SKM-1 (cell line): Measurements from ENCODE around the gene SPTB.

Experiments
- DNase-seq: peaks from one replicate; lab custom pipeline; 2025; ENCODE audit not compliant: unreplicated experiment; lab: John Stamatoyannopoulos, UW

Gene SPTB

GRCh38 chr14:64755781-64756221 is 123.9 kb downstream of the SPTB start:
- no peak for DNase-seq

DNA sequence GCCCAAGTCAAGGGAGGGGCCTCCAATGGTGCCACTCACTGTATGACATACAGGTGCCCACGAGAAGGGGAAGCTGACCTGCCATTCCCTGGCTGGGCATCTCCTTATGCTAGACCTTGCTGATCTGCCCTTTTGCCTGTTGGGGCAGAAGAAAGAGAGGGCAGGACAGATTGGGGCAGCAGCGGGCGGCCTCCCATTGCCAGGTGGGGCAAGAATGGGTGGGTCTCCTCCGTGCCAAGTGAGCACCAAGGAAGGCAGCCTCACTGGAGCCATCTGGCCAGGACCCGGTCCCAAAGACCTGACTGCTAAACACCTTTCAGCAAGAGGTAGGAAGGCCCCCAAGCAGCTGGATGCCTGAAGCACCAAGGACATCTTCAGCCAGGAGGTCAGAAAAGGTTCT is 125.0 kb downstream of the SPTB start:
- DNase-seq, result no peak

GRCh38 chr14:64753999-64754398 is 125.7 kb downstream of the SPTB start:
- no peak for DNase-seq

DNA sequence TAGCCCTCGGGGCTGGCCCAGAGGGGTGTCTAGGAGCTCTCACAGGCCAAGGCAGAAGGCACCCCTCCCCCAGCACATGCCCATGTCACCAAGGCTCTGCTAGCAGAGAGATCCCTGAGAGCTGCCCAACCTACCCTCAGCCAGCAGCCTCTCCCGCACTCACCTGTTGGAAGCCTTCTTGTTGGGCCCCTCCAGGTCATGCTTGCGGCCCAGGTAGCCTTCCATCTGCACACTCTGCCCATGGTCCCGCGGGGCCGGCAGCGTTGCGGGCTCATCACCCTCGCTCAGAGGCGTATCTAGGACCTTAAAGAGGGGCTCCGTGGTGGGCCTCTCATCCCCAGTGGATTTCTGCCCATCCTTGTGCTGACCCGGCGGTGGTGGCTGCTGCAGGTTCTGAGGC is 126.3 kb downstream of the SPTB start:
- no peak for DNase-seq

- no peak for DNase-seq
Observed at GRCh38 chr14:64752909-64753308, 126.8 kb downstream of the SPTB start.

DNA sequence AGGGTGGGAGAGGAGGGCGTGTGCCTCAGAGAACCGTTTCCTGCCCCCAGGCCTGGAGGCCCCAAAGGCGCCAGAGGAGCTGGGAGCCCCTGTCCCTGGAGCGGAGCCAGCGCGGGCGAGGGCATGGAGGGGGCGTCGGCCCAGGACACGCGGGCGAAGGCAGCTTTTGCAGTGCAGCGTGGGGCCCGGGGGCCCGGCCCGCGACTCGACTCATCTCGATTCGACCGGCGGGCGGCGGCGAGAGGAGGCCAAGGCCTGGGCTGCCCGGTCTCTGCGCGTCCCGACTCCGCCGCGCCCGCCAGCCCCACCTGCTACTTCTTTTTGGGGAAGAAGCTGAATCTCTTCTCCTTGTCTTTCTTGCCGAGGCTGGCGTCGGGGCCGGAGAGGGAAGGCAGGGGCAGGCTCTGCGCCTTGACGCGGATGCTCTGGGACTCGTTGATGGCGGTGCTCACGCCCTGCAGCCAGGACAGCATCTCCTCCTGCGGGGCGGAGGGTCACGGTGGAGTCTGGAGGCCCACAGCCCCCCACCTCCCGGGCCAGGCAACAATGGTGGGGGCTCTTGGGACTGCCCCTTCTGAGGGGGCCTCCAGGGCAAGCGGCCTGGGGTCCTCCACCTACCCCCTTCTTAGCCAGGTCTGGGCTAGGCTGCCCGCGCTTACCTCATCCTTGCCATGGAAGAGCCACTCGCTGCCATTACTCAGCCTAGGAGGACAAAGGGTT is 130.6 kb downstream of the SPTB start:
- no peak for DNase-seq

GRCh38 chr14:64748521-64748920 is 131.2 kb downstream of the SPTB start:
- DNase-seq, result no peak

- DNase-seq, result no peak
Observed at GRCh38 chr14:64747327-64747726, 132.4 kb downstream of the SPTB start.

DNA sequence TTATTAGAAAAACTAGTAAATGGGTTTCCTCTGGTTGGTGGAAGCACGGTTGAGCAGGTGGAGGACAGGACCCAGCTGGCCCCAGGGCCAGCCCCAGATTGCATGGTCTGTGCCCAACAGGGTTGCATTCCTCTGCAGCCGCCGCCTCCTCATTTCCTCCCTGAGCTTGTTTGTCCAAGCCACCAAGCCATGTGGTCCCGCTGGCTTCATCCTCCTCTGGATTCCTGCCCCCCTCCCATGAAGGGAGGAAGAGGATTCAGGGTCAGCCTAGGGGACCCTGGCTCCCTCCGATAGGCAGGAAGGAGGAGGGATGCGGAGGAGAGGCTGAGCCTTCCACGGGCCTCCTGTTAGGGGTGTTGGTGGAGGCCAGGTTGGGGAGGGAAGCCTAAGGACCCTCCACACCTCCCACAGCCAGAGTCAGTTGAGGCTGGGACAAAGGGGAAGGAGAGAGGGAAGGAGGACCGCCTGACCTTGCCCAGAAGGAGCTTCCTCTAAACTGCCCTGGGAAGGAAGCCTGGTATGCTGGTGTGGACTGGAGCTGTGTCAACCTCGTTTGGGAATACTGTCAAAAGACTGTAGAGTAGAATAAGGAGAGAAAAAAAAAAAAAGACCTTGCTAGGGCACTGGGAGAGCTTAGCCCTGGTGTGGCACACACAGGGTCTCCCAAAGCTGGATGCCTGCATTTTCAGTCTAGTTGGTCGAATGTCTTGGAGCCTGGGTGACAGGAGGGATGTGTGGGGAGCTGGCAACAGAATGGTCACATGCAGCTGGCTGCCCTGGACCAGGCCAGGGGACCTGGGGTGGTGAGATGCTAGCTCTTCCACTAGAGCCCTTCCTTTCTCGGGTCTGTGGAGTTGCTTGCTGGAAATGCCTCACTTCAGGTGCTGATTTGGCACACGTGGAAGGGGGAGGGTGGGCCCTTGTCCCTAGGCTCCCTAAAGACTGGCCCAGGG is 133.1 kb downstream of the SPTB start:
- no peak for DNase-seq

DNA sequence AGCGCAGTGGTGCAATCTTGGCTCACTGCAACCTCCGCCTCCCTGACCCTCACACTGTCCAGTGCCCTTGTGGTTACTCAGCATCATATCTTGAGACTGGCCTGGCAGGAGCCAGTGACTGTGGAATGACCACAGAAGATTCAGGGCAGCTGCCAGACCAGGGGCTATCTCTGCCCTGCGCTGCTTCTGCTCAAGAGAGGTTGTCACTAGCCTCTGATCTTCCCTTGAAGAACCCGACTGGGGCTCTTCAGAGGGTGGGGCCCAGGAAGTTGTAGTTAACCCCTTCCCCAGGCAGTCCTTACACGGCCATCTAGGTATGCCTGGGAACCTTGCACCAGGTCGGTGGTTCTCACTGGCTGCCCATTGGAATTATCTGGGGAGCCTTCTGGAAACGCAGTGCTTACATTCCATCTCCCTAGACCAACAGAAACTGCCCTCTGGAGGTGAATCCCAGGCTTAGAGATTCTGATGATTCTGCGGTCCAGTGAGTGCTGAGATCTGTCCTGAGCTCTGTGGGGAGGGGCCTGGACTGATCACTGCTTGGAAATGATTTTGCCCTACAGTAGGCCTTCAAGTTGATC is 134.1 kb downstream of the SPTB start:
- DNase-seq, result no peak

GRCh38 chr14:64743061-64743460 is 136.6 kb downstream of the SPTB start:
- no peak for DNase-seq

- no peak for DNase-seq
Observed at GRCh38 chr14:64741961-64742360, 137.7 kb downstream of the SPTB start.

- DNase-seq, result no peak
Observed at GRCh38 chr14:64741200-64741599, 138.5 kb downstream of the SPTB start.

DNA sequence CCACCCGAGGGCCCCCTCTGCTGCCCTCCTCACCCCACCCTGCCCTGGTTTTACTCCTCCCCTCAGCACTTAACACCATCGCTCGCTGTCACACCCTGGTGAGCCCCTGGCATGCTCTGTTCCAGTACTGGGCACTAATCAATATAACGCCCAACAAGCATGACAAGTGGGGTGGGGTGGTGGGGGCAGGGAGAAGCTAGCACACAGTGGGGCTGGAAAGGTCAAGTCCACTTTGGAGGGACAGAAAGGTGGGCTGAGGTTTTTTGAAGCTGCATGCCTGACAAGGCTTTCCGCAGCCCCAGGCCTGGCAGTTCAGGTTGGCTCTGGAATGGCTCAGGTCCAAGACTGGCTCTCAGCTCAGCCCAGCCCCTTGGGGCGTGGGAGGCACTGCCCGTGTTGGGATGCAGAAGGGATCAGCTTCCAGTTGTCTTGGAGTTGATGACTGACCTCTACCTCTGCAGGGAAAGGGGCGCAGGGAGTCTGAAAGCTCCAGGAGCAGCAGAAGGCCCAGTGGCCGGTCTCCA is 141.4 kb downstream of the SPTB start:
- DNase-seq, result no peak

DNA sequence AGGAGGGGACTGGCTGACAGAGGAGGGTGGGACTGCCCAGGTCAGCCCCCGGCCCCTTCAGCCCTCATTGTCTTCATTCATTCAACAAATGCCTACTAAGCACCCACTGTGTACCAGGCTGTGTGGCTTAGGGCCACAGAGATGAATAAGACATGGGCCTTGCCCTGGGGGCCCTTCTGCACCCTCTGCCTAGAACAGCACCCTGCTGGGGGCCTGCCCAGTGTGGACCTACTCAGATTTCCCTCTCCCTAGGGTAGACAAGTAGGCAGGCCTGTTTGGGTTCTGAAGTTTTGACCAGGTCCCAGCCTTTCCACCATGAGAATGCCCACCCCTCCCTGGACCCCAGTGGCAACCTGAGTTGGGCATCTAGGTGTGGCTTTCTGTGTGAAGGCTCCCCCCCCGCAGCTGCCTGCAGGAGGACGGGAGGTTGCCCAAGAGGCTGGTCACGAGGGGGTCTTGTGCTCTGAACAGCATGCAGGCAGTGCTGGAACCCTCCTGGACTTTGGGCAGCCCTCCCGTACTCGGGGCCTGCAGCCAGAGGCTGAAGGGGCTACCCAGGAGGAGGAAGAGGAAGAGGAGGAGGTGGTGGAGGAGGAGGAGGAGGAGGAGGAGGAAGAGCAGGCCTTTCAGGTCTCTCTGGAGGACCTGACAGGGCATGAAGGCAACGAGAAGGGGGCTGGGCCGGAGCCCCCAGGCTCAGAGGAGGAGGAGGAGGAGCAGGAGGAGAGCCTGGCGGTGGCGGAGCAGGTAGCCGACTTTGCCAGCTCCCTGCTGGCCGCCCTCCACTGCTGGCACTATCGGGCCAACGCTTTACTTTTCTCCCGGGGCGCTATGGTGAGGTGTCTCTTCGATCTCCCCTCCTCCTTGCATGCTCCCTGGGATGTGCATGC is 142.1 kb downstream of the SPTB start:
- no peak for DNase-seq

- DNase-seq, result no peak
Observed at GRCh38 chr14:64736271-64737169, 143.2 kb downstream of the SPTB start.

GRCh38 chr14:64734990-64735389 is 144.7 kb downstream of the SPTB start:
- DNase-seq, result no peak

DNA sequence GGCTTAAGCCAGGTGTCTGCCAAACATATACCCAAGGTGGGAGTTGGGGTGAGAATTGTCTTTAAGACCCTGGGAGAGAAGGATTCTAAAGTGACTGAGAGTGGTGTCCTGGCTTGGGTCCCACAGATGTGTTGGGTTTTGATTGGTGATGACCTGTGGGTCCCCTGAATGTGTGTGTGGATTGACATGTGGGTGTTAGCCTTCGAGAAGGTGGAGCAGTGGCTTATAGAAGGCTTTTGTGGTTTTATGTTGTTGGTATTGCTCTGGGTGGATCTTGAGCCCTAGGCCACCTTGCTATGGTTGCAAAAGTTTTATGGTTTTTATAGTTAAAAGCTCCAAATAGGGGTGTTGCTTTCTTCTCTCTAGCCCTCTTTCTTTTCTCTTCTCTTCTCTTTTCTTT is 145.8 kb downstream of the SPTB start:
- DNase-seq, result no peak

GRCh38 chr14:64733321-64733720 is 146.4 kb downstream of the SPTB start:
- no peak for DNase-seq
